Activated CD8-positive, alpha-beta memory T cell treated with anti-CD3 and anti-CD28 coated beads, Interleukin-2, amount 10 ng/mL, durations not matched to agents 7 days and 5 days (primary cell): ENCODE results near the gene PRR16. TPM values are rescaled to one million over a fixed set of nuclear protein-coding genes. Genes with fewer than 3 reads are reported as not detected.
"Not testable (repeated sequence)": the region's sequence is repeated elsewhere in the genome, so short reads cannot be mapped to it uniquely, and the experiment has no call there.

Experiments used
- ATAC-seq: fragments of 150-1000 bp; cut with Tn5 transposase; one replicate; pipeline ENCODE4 v1.10.0; 2021; ENCODE audit warnings: moderate library complexity
- CTCF ChIA-PET: fragments of 350-600 bp; sonication (Branson Sonifier 250); formaldehyde crosslinking; loops from one replicate; lab custom pipeline; 2021; ENCODE audit warnings: antibody characterized with exemption; lab: Charles Lee
- DNase-seq: peaks from one replicate; pipeline ENCODE4 v3.0.0-alpha.2; 2020
- H3K27ac Mint-ChIP-seq: one replicate; pipeline ENCODE4 v1.8.0; 2021; ENCODE audit warnings: mild to moderate bottlenecking, mixed read lengths
- H3K27me3 Mint-ChIP-seq: one replicate; pipeline ENCODE4 v1.8.0; 2021; ENCODE audit warnings: mixed read lengths
- H3K36me3 Mint-ChIP-seq: one replicate; pipeline ENCODE4 v1.8.0; 2021; ENCODE audit warnings: mild to moderate bottlenecking, mixed read lengths
- H3K4me1 Mint-ChIP-seq: one replicate; pipeline ENCODE4 v1.8.0; 2021; ENCODE audit warnings: mixed read lengths
- H3K4me3 Mint-ChIP-seq: one replicate; pipeline ENCODE4 v1.8.0; 2021; ENCODE audit warnings: mild to moderate bottlenecking, moderate library complexity, mixed read lengths
- H3K9me3 Mint-ChIP-seq: one replicate; pipeline ENCODE4 v1.8.0; 2022; ENCODE audit warnings: low read depth, mixed read lengths
- total RNA-seq, 2 experiments: library from RNA; stranded (reverse); gene quantifications; one replicate each; pipeline ENCODE4 v1.2.3, GENCODE V29; 2021

PRR16 gene
- total RNA-seq, 2 experiments from 2014 or later = not detected

DNA sequence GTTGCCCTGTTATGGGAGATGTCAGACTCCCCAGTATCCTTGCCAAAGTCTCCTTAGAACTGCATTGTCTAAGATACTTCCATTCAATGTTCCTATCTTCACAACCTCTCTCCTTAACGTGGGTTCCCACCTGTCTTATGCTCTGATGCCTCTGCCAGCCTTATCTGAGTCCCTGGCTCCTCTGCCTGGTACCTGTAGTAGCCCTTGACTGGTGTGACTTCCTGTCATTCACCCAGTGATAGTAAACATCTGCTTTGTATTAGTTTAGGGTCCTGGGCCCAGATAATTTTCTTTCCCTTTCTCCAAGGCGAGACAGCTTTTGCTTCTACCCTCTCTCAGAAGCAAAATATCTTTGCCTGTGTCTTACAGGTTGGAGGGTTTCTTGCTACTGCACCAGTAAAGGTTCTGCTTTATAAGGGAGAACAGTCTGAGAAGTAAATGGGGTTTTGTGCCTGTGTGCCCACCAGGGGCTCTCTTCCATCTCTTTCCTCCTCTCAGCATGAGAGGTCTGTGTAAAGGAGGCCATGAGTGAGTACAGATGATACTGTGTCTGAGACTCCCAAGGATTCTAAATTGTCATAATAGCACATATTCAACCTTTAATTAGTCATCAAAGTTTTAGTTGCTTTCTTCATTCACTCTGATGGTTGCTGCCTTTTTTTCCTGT lies 220.8 kb downstream of the PRR16 start:
- Mint-ChIP-seq H3K27ac (no peak overlapping the region), H3K9me3 (no peaks in the 10 kb centered on the region), H3K36me3 (no peaks in the 10 kb centered on the region), H3K27me3 (no peaks in the 10 kb centered on the region), H3K4me3 (no peak overlapping the region), H3K4me1 (no peaks in the 10 kb centered on the region)
- ATAC-seq (no peak), DNase-seq (no peak)
- CTCF ChIA-PET = no interaction called here

DNA sequence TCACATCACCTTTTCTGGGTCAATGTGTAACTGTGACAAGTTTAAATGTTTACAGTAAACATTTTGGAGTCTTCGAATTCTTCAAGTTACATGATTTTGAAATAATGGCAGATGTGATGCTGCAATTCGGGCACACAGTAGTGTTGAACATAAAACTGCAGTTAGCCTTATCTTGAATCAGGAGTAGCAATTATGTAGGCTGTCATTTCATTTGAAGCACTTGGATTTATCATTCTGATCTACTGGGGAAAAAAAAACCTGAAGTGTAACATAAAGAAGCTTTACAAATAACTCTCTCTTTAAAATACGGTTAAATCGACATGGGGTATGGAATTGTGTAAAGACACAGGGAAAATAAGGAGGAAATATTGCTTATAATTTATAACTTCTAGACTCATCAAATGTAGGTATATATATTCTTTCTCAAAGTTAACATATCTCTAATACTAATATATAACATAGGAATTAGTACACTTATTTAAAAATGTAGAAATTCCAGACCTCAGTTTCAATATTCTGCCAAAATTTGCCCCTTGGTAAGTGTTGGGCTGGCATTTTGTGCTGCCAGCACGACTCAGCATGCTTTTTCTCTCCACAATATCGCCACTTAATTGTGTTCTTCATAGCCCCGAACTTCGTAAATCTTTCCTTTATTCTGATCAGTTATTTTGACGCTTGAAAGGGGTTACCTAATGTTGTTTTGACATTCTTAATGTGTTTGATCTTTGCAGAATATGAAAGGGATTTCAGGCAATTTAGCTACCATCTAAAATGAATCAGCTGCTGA lies 226.7 kb downstream of the PRR16 start:
- H3K4me3 Mint-ChIP-seq = no peak overlapping the region

GRCh38 chr5:120692325-120692724 lies 228.2 kb downstream of the PRR16 start:
- Mint-ChIP-seq H3K4me3 (no peak overlapping the region), H3K36me3 (no peaks in the 10 kb centered on the region), H3K4me1 (no peaks in the 10 kb centered on the region), H3K27ac (no peak overlapping the region), H3K27me3 (no peaks in the 10 kb centered on the region), H3K9me3 (peaks cover 5% of the 10 kb centered on the region)
- no peak for ATAC-seq
- CTCF ChIA-PET = no interaction called here
- DNase-seq = no peak

More for the DNA sequence above, 226.7 kb downstream of the PRR16 start:
- ATAC-seq = no peak
- Mint-ChIP-seq H3K36me3 (no peaks in the 10 kb centered on the region), H3K4me1 (no peaks in the 10 kb centered on the region), H3K9me3 (peaks cover 4% of the 10 kb centered on the region), H3K27ac (no peak overlapping the region), H3K27me3 (no peaks in the 10 kb centered on the region)
- CTCF ChIA-PET = no interaction called here
- no peak for DNase-seq

- Mint-ChIP-seq H3K36me3 (no peaks in the 10 kb centered on the region), H3K27me3 (no peaks in the 10 kb centered on the region), H3K27ac (no peak overlapping the region), H3K4me3 (no peak overlapping the region), H3K9me3 (peaks cover 8% of the 10 kb centered on the region), H3K4me1 (no peaks in the 10 kb centered on the region)
- CTCF ChIA-PET = no interaction called here
- ATAC-seq (no peak), DNase-seq (no peak)
These were observed 231.3 kb downstream of the PRR16 start for GRCh38 chr5:120695368-120695880.

- peaks cover 8% of the 10 kb centered on the region for H3K9me3 Mint-ChIP-seq
- ATAC-seq (no peak), DNase-seq (no peak)
- H3K27me3 Mint-ChIP-seq = peaks cover under 1% of the 10 kb centered on the region
- no peaks in the 10 kb centered on the region for H3K4me1 Mint-ChIP-seq
- no peak overlapping the region for H3K27ac Mint-ChIP-seq
- CTCF ChIA-PET = no interaction called here
- H3K36me3 Mint-ChIP-seq = no peaks in the 10 kb centered on the region
- no peak overlapping the region for H3K4me3 Mint-ChIP-seq
These were observed 233.0 kb downstream of the PRR16 start for GRCh38 chr5:120697147-120697546.

GRCh38 chr5:120697670-120698327 lies 233.7 kb downstream of the PRR16 start:
- H3K4me3 Mint-ChIP-seq, H3K27ac Mint-ChIP-seq, H3K4me1 Mint-ChIP-seq, ATAC-seq, CTCF ChIA-PET, DNase-seq, H3K9me3 Mint-ChIP-seq, H3K36me3 Mint-ChIP-seq, H3K27me3 Mint-ChIP-seq: not testable (repeated sequence)

GRCh38 chr5:120700653-120701052 lies 236.6 kb downstream of the PRR16 start:
- H3K27me3 Mint-ChIP-seq, DNase-seq, H3K36me3 Mint-ChIP-seq, CTCF ChIA-PET, H3K4me3 Mint-ChIP-seq, H3K9me3 Mint-ChIP-seq, ATAC-seq, H3K27ac Mint-ChIP-seq, H3K4me1 Mint-ChIP-seq: not testable (repeated sequence)

DNA sequence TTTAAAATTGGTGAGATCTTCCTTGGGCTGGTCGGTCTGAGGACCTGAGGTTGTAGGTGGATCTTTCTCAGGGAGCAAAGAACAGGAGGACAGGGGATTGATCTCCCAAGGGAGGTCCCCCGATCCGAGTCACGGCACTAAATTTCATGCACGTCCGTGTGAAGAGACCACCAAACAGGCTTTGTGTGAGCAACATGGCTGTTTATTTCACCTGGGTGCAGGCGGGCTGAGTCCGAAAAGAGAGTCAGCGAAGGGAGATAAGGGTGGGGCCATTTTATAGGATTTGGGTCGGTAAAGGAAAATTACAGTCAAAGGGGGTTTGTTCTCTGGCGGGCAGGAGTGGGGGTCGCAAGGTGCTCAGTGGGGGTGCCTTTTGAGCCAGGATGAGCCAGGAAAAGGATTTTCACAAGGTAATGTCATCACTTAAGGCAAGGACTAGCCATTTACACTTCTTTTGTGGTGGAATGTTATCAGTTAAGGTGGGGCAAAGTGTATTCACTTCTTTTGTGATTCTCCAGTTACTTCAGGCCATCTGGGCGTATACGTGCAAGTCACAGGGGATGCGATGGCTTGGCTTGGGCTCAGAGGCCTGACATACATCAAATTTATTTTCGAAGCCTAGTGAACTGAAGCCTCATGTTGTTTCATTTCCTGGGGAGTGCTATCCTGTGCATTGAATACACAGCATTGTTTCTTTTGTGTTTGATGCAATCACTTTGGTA lies 238.9 kb downstream of the PRR16 start:
- H3K36me3 Mint-ChIP-seq, H3K4me1 Mint-ChIP-seq, DNase-seq, CTCF ChIA-PET, H3K4me3 Mint-ChIP-seq, H3K27ac Mint-ChIP-seq, H3K9me3 Mint-ChIP-seq, ATAC-seq, H3K27me3 Mint-ChIP-seq: not testable (repeated sequence)

DNA sequence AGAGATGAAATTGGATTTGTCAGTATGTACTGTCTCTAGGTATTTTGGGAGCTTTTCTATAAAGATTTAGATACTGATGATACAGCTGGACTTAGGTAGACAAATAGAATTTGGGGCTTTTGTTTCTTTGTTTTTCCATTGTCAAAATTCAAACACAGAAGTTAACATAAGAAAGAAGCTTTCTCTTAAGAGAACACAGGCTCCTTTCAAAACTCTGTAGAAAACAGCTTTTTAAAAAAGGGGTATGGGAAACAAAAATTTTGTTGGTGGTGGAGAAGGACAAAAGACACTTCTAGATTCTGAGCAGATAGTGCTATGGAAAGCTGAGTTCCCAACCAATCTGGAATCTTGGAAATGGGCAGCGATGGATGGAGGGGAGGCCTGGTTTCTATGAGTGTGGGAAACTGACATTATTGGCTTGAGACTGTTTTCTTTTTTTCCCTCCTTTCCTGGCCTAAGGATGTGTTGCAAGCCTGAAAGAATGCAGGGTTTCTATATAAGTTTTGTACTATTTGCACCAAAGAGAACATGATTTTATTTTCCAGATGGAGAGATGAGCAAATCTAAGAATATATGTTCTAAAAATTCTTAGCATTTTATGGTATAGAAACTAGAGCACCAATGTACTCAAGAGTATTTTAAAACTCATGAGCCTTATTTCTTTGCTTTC lies 240.0 kb downstream of the PRR16 start:
- H3K4me3 Mint-ChIP-seq = no peak overlapping the region
- H3K9me3 Mint-ChIP-seq = no peaks in the 10 kb centered on the region
- H3K27ac Mint-ChIP-seq = no peak overlapping the region
- no peak for DNase-seq
- no peak for ATAC-seq
- no peaks in the 10 kb centered on the region for H3K36me3 Mint-ChIP-seq
- H3K4me1 Mint-ChIP-seq = no peaks in the 10 kb centered on the region
- H3K27me3 Mint-ChIP-seq = peaks cover 5% of the 10 kb centered on the region
- CTCF ChIA-PET = no interaction called here

- DNase-seq (no peak), ATAC-seq (no peak)
- no peak overlapping the region for H3K27ac Mint-ChIP-seq
- peaks cover 5% of the 10 kb centered on the region for H3K27me3 Mint-ChIP-seq
- no peaks in the 10 kb centered on the region for H3K4me1 Mint-ChIP-seq
- no peak overlapping the region for H3K4me3 Mint-ChIP-seq
- CTCF ChIA-PET = no interaction called here
- H3K9me3 Mint-ChIP-seq = no peaks in the 10 kb centered on the region
- no peaks in the 10 kb centered on the region for H3K36me3 Mint-ChIP-seq
These were observed 242.8 kb downstream of the PRR16 start for GRCh38 chr5:120706877-120707276.

DNA sequence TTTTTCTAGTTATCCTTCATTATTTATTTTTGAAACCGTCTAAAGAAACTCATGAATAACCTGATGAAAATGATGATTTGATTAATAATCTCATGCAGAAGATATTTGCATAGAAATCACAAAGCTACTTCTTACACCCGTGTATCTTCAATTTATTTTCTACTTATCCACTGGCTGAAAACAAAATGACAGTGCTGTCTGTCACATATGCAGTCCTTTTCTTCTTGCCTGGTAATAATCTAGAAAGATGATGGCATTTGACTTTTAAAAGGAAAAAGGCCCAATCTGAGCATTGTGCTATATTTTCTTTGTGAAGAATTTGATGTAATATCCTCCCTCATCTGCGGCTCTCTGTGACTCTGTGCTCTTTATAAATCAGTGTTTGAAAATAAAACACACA lies 253.3 kb downstream of the PRR16 start:
- ATAC-seq = no peak
- H3K36me3 Mint-ChIP-seq = no peaks in the 10 kb centered on the region
- CTCF ChIA-PET = no interaction called here

DNA sequence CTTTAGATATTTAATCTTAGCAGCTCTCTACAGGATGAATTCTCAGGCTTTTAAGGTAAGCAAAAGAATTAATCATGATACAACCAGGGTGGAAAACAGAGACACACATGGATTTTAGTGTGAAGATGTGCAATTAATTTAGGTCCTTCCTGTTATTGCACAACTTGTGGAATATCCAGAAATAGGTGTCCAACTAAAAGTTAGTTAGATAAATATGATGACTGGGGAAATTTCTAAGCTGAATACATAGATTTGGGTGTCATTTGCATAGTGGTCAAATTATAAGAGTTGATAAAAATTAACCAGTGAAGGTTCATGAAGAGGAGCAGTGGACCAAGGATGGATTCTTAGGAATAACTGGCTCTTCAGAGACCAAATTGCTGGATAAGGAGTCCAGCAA lies 266.1 kb downstream of the PRR16 start:
- H3K4me3 Mint-ChIP-seq = no peak overlapping the region
- DNase-seq (no peak), ATAC-seq (no peak)
- H3K9me3 Mint-ChIP-seq = peaks cover 7% of the 10 kb centered on the region
- no peaks in the 10 kb centered on the region for H3K36me3 Mint-ChIP-seq
- H3K27ac Mint-ChIP-seq = no peak overlapping the region
- H3K27me3 Mint-ChIP-seq = no peaks in the 10 kb centered on the region
- no peaks in the 10 kb centered on the region for H3K4me1 Mint-ChIP-seq
- CTCF ChIA-PET = no interaction called here

More for the DNA sequence above, 253.3 kb downstream of the PRR16 start:
- Mint-ChIP-seq H3K4me3 (no peak overlapping the region), H3K27ac (no peak overlapping the region), H3K4me1 (no peaks in the 10 kb centered on the region), H3K9me3 (peaks cover 3% of the 10 kb centered on the region), H3K27me3 (no peaks in the 10 kb centered on the region)
- no peak for DNase-seq

GRCh38 chr5:120734033-120734432 lies 269.9 kb downstream of the PRR16 start:
- DNase-seq = no peak
- CTCF ChIA-PET = no interaction called here
- peaks cover 7% of the 10 kb centered on the region for H3K9me3 Mint-ChIP-seq
- no peak overlapping the region for H3K4me3 Mint-ChIP-seq
- no peak overlapping the region for H3K27ac Mint-ChIP-seq
- no peaks in the 10 kb centered on the region for H3K4me1 Mint-ChIP-seq
- H3K27me3 Mint-ChIP-seq = no peaks in the 10 kb centered on the region
- no peak for ATAC-seq
- no peaks in the 10 kb centered on the region for H3K36me3 Mint-ChIP-seq
